Sigmoid colon (tissue), 4 donors: Measurements from ENCODE around the gene DLD.

Source experiments
- CTCF ChIP-seq, 4 experiments: fragments of 450-650 bp in 3 of 4; fragments of 200-600 bp in 1 of 4; IDR thresholded peaks; one replicate each; pipeline ENCODE4 v1.5.1; 2016 to 2019; ENCODE audit warnings: antibody characterized with exemption in 4 of 4, mild to moderate bottlenecking in 3 of 4, moderate library complexity in 2 of 4
- EP300 ChIP-seq, 4 donors: sonication (generic); formaldehyde crosslinking; IDR thresholded peaks; one replicate each; pipeline ENCODE4 v1.6.1; 2017; ENCODE audit warnings: antibody characterized with exemption in 4 of 4
- POLR2A ChIP-seq, 2 donors: fragments of 450-650 bp; IDR thresholded peaks; one replicate each; pipeline ENCODE4 v1.6.1; 2016; ENCODE audit warnings: antibody characterized with exemption in 2 of 2, mild to moderate bottlenecking in 2 of 2, moderate library complexity in 2 of 2
- POLR2AphosphoS5 ChIP-seq, 4 donors: sonication (generic); formaldehyde crosslinking; IDR thresholded peaks; one replicate each; pipeline ENCODE4 v1.6.1; 2017; ENCODE audit warnings: antibody characterized with exemption in 4 of 4

GRCh38 chr7:107953265-107953923 lies 62.4 kb downstream of the DLD start:
- TF ChIP-seq CTCF (IDR thresholded peaks at IDR 0.05) (no peak), POLR2A (IDR thresholded peaks at IDR 0.05) (no peak), EP300 (IDR thresholded peaks at IDR 0.05) (no peak), POLR2AphosphoS5 (IDR thresholded peaks at IDR 0.05) (no peak)
